Measurements from ENCODE around the gene CREM. TPM values are rescaled to one million over a fixed set of nuclear protein-coding genes. Genes with fewer than 3 reads are reported as not detected.

CREM gene
- total RNA-seq, 4 donors from 2014 or later, result 24.3 to 42.5 (median 30.1) TPM

- DNase-seq (no peak), ATAC-seq (no peak)
- H3K4me1 ChIP-seq, result no peaks in the 10 kb centered on the region
- no peaks in the 10 kb centered on the region for H3K36me3 ChIP-seq
- in situ Hi-C loops (cut with MboI; ENCODE audit: low sequenced_read_pairs in 4 of 4), result no loop called here
- no peak overlapping the region for H3K27ac ChIP-seq
- intact Hi-C loops (cut with DNase I; ENCODE audit: low total_unique reads), result no loop called here
- no peak for TF ChIP-seq POLR2A (IDR thresholded peaks at IDR 0.05)
- no peak for TF ChIP-seq CTCF (IDR thresholded peaks at IDR 0.05 in 4 of 5, conservative IDR thresholded peaks at IDR 0.05 in 1 of 5)
- no peaks in the 10 kb centered on the region for H3K27me3 ChIP-seq
- no peaks in the 10 kb centered on the region for H3K9me3 ChIP-seq
- H3K4me3 ChIP-seq, result no peak overlapping the region
Observed at GRCh38 chr10:35200487-35200886, 73.8 kb downstream of the CREM start.

GRCh38 chr10:35201234-35201633 is 74.6 kb downstream of the CREM start:
- no peak overlapping the region for H3K27ac ChIP-seq
- no peak overlapping the region for H3K4me3 ChIP-seq
- no peaks in the 10 kb centered on the region for H3K9me3 ChIP-seq
- in situ Hi-C loops (cut with MboI; ENCODE audit: low sequenced_read_pairs in 4 of 4) (no loop called here), intact Hi-C loops (cut with DNase I; ENCODE audit: low total_unique reads) (no loop called here)
- no peaks in the 10 kb centered on the region for H3K27me3 ChIP-seq
- DNase-seq (no peak), ATAC-seq (no peak)
- TF ChIP-seq CTCF (IDR thresholded peaks at IDR 0.05 in 4 of 5, conservative IDR thresholded peaks at IDR 0.05 in 1 of 5) (no peak), POLR2A (IDR thresholded peaks at IDR 0.05) (no peak)
- H3K36me3 ChIP-seq, result no peaks in the 10 kb centered on the region
- H3K4me1 ChIP-seq, result no peaks in the 10 kb centered on the region

- no peak for ATAC-seq
- no peak overlapping the region for H3K4me3 ChIP-seq
- DNase-seq, result no peak
- TF ChIP-seq CTCF (IDR thresholded peaks at IDR 0.05 in 4 of 5, conservative IDR thresholded peaks at IDR 0.05 in 1 of 5) (no peak), POLR2A (IDR thresholded peaks at IDR 0.05) (no peak)
- intact Hi-C loops (cut with DNase I; ENCODE audit: low total_unique reads), result no loop called here
- no peak overlapping the region for H3K27ac ChIP-seq
- no peaks in the 10 kb centered on the region for H3K4me1 ChIP-seq
- in situ Hi-C loops (cut with MboI; ENCODE audit: low sequenced_read_pairs in 4 of 4), result no loop called here
- H3K9me3 ChIP-seq, result no peaks in the 10 kb centered on the region
- H3K27me3 ChIP-seq, result no peaks in the 10 kb centered on the region
- H3K36me3 ChIP-seq, result no peaks in the 10 kb centered on the region
Observed at GRCh38 chr10:35202050-35202449, 75.4 kb downstream of the CREM start.

- Histone ChIP-seq H3K27ac (no peak overlapping the region), H3K36me3 (no peaks in the 10 kb centered on the region), H3K27me3 (no peaks in the 10 kb centered on the region), H3K4me1 (peaks cover 7 to 9% of the 10 kb centered on the region in 2 donors), H3K9me3 (no peaks in the 10 kb centered on the region), H3K4me3 (no peak overlapping the region)
- DNase-seq (no peak), ATAC-seq (no peak)
- in situ Hi-C loops (cut with MboI; ENCODE audit: low sequenced_read_pairs in 4 of 4) (no loop called here), intact Hi-C loops (cut with DNase I; ENCODE audit: low total_unique reads) (no loop called here)
- TF ChIP-seq CTCF (IDR thresholded peaks at IDR 0.05 in 4 of 5, conservative IDR thresholded peaks at IDR 0.05 in 1 of 5) (no peak), POLR2A (IDR thresholded peaks at IDR 0.05) (no peak)
Observed at GRCh38 chr10:35203745-35204144, 77.1 kb downstream of the CREM start.

- H3K27ac ChIP-seq, result no peak overlapping the region
- in situ Hi-C loops (cut with MboI; ENCODE audit: low sequenced_read_pairs in 4 of 4), result no loop called here
Observed at GRCh38 chr10:35204650-35205319, 78.1 kb downstream of the CREM start.

More at GRCh38 chr10:35204650-35205319, 78.1 kb downstream of the CREM start:
- no peak for ATAC-seq
- TF ChIP-seq CTCF (IDR thresholded peaks at IDR 0.05 in 4 of 5, conservative IDR thresholded peaks at IDR 0.05 in 1 of 5) (no peak), POLR2A (IDR thresholded peaks at IDR 0.05) (no peak)
- no peak for DNase-seq
- intact Hi-C loops (cut with DNase I; ENCODE audit: low total_unique reads), result loop anchor here (5.0 kb wide), 1 partner anchor 133 kb away; the partner anchor contains the start of gene CCNY
- Histone ChIP-seq H3K27me3 (no peaks in the 10 kb centered on the region), H3K4me3 (no peak overlapping the region), H3K36me3 (no peaks in the 10 kb centered on the region), H3K9me3 (no peaks in the 10 kb centered on the region), H3K4me1 (peaks cover 18% of the 10 kb centered on the region in 2 donors)

All from gastrocnemius medialis (tissue), 4 donors.